IPS DF 6.9 (cell line): ENCODE measurements around the gene ABHD6.
"Not testable (repeated sequence)": the region's sequence is repeated elsewhere in the genome, so short reads cannot be mapped to it uniquely, and the experiment has no call there.

Experiments used
- DNase-seq: peaks from one replicate; pipeline ENCODE4 v3.0.0-alpha.2; 2013; ENCODE audit warnings: low read depth, low spot score
- H3K27ac ChIP-seq: one replicate; pipeline ENCODE4 v1.5.1; 2013; ENCODE audit warnings: low read length, control low read depth
- H3K27me3 ChIP-seq: 2 replicates; pipeline ENCODE4 v1.6.1; 2013; ENCODE audit warnings: mild to moderate bottlenecking, low read length; ENCODE audit not compliant: control insufficient read depth, insufficient read depth
- H3K36me3 ChIP-seq: 2 replicates; pipeline ENCODE4 v1.6.1; 2013; ENCODE audit warnings: low read length; ENCODE audit not compliant: control insufficient read depth, insufficient read depth
- H3K4me1 ChIP-seq: 2 replicates; pipeline ENCODE4 v1.6.1; 2013; ENCODE audit warnings: low read length; ENCODE audit not compliant: control insufficient read depth, insufficient read depth
- H3K4me3 ChIP-seq: 2 replicates; pipeline ENCODE4 v1.5.1; 2013; ENCODE audit warnings: mild to moderate bottlenecking, low read length
- H3K9me3 ChIP-seq: 2 replicates; pipeline ENCODE4 v1.6.1; 2013; ENCODE audit warnings: low read length, inconsistent platforms; ENCODE audit not compliant: control insufficient read depth, insufficient read depth
- WGBS: extraction: QIAGEN DNeasy Blood & Tissue Kit; methylation state at CpG from one replicate; pipeline ENCODE4 v1.1.7; 2013; ENCODE audit warnings: mixed read lengths, missing lambda C conversion rate; ENCODE audit not compliant: insufficient read length, insufficient coverage; 5-methylcytosine and 5-hydroxymethylcytosine counted together

Gene ABHD6

DNA sequence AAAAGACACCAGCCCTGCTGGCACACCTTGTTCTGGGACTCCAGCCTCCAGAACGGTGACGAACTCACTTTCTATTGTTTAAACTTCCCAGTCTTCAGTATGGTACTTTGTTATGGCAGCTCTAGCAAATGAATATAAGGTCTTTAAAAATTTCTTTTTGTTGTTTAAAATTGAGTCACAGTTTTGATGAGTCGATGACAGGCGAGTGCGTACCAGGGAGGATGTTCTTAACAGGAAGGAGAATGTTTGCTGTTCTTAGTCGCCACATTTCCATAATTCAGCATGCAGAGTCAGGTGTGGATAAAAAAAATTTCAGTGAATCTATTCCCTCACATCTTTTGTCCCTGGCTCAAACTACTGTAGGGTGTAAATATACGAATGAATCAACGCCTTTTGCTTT is 39.2 kb upstream of the ABHD6 start:
- Histone ChIP-seq H3K4me3 (no peak overlapping the region), H3K4me1 (no peaks in the 10 kb centered on the region), H3K27me3 (no peaks in the 10 kb centered on the region), H3K36me3 (no peaks in the 10 kb centered on the region), H3K27ac (no peak overlapping the region), H3K9me3 (no peaks in the 10 kb centered on the region)
- no peak for DNase-seq
- no CpG with 5 or more reads among the region's 8 CpGs for WGBS

DNA sequence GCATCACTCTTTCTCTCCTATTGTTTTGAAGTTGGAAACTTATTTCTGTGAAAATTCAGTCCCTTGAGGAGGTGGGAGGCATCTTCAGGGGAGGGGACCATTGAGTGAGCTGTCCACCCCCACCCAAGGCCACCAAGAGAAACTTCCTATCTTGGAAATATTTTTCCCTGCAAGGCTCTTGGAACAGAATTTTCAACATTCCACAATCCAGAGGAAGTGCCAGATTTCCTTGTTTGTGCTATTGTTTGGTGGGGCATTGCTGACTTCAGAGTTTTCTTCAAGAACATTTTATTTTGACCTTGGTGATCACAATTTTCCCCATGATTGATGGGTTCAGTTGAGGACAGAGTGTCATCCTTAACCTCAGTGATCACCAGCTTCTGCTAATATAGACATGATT is 38.8 kb upstream of the ABHD6 start:
- Histone ChIP-seq H3K27ac (no peak overlapping the region), H3K9me3 (no peaks in the 10 kb centered on the region), H3K4me3 (no peak overlapping the region), H3K27me3 (no peaks in the 10 kb centered on the region), H3K36me3 (no peaks in the 10 kb centered on the region), H3K4me1 (no peaks in the 10 kb centered on the region)
- DNase-seq, result no peak

DNA sequence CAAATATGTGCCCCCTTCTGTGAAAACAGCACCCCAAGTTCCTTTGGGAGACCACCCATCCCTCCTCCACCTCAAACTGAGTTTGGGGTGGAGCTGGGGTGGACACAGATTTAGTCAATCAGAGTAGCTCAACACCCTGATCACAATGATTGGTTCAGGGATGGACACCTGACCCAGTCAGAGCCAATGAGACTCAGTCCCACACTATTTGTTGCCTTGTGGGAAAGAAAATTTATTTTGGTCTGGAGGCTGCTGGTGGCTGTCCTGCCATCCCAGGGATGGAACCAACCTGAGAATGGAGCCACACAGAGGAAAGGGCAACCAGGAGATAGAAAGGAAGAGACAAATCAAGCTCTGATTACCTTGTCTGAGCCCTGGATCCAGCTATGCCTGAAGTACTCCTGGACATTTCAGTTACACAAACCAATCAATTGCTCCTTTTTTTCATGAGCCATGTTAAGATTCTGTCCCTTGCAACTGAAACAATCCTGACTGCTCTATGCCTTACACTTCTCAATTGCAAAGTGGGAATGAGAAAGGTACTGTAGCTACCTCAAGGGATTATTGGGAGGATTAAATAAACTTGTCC is 37.4 kb upstream of the ABHD6 start:
- no peak overlapping the region for H3K27ac ChIP-seq
- H3K9me3 ChIP-seq, result no peaks in the 10 kb centered on the region
- H3K36me3 ChIP-seq, result no peaks in the 10 kb centered on the region
- no peaks in the 10 kb centered on the region for H3K4me1 ChIP-seq
- no peak for DNase-seq
- no peaks in the 10 kb centered on the region for H3K27me3 ChIP-seq
- H3K4me3 ChIP-seq, result no peak overlapping the region

DNA sequence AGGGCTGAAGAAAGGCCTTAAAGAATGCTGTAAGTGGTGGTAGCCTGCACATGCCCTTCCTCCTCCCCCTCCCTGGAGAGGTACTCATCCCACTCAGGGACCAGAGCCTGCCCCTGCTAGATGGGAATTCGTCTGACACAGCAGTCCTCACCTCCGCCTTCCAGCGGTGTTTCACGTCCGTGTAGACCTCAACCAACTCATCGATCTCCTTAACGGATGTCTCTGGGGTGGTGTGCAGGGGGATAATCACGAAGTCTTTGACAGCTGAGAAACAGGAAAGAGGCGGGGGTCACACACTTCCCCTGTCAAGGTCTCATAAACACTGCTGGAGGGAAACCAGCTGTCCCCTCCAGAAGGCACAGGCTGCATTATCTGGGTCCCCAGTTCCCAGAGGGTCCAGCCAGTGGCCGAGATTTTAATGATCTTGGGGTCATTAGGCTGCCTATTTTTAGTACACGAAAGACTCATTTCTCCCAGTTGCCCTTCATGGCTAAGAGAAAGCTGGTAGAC is 36.7 kb upstream of the ABHD6 start:
- H3K27me3 ChIP-seq, result no peaks in the 10 kb centered on the region
- no CpG with 5 or more reads among the region's 11 CpGs for WGBS
- DNase-seq, result no peak

DNA sequence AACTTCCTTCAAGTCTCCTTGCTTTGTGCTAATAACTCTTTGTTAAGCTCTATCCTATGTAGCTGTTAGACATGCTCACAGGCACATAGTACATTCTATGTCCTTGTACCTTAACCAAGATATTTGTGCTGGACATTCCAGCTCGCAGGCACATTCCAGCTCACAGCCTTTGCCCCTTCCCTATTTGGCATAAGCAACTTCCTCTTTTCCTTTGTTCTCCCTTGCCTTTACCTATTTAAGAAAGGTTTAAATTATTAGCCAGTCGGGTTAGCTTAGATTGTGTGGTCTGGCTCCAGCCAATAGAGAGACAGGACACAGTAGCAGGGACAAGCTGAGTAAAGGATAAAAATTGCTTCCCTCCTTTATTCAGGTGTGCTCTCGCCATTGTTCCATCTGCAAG is 36.1 kb upstream of the ABHD6 start:
- H3K27me3 ChIP-seq, DNase-seq, H3K4me1 ChIP-seq, H3K36me3 ChIP-seq, H3K27ac ChIP-seq, H3K4me3 ChIP-seq, H3K9me3 ChIP-seq: not testable (repeated sequence)
- WGBS, result no CpG with 5 or more reads among the region's 3 CpGs

More for the DNA sequence above, 36.7 kb upstream of the ABHD6 start:
- Histone ChIP-seq H3K9me3 (no peaks in the 10 kb centered on the region), H3K27ac (no peak overlapping the region), H3K36me3 (no peaks in the 10 kb centered on the region), H3K4me1 (no peaks in the 10 kb centered on the region), H3K4me3 (no peak overlapping the region)

DNA sequence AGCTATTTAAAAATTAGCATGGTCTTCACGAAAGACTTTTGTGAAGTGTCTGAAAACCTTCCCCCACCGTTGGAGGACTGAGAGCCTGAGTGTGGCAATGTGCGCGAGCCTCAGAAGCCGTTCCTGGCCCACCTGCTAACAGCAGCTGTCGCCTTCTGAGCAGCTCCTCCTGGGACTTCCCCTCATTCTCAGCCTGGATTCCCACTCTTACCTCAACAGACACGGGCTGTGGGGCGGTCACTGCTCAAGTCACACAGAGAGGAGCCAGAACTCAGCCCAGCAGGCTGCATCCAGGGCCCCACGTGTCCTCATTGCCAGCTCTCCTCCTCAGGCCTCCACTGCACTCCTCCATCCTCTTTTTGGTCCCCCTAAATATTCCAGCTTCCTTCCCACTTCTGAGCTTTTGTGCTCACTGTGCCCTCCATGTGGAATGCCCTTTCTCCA is 34.7 kb upstream of the ABHD6 start:
- no peaks in the 10 kb centered on the region for H3K27me3 ChIP-seq
- no peaks in the 10 kb centered on the region for H3K9me3 ChIP-seq
- no peak for DNase-seq
- H3K4me1 ChIP-seq, result no peaks in the 10 kb centered on the region
- no peak overlapping the region for H3K27ac ChIP-seq
- H3K36me3 ChIP-seq, result no peaks in the 10 kb centered on the region
- no peak overlapping the region for H3K4me3 ChIP-seq
- WGBS, result no CpG with 5 or more reads among the region's 9 CpGs

DNA sequence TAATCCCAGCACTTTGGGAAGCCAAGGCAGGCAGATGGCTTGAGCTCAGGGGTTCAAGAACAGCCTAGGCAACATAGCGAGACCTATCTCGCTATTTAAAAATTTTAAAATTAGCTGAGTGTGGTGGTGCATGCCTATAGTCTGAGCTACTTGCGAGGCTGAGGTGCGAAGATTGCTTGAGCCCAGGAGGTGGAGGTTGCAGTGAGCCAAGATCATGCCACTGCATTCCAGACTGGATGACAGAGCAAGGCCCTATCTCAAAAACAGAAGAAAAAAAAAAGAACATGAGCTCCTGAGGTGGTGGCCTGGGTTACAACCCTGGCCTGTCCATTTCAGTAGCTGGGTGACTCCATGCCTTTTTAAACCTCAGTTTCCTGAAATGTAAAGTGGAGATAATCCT is 34.1 kb upstream of the ABHD6 start:
- no peak for DNase-seq
- Histone ChIP-seq H3K4me3 (no peak overlapping the region), H3K36me3 (no peaks in the 10 kb centered on the region), H3K27me3 (no peaks in the 10 kb centered on the region), H3K4me1 (no peaks in the 10 kb centered on the region), H3K27ac (no peak overlapping the region), H3K9me3 (no peaks in the 10 kb centered on the region)
- no CpG with 5 or more reads among the region's 4 CpGs for WGBS

DNA sequence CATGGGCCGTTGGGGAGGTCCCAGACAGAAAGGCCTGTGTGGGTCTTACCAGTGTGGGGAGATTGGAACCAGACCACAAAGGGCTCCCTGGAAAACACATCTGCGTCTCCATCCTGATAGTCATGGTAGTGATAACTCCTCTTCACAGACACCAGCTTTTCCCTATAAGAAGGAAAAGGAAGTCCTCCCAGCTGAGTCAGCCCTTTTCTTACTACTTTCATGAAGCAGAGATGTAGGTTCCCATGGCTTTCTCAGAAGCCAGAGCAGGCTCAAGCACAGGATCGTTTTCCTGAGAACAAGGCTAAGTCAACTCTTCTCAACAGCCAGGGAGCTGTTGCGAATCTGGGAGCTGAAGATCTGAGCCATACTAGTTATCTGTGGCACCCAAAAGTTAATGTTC is 32.9 kb upstream of the ABHD6 start:
- no peaks in the 10 kb centered on the region for H3K36me3 ChIP-seq

DNA sequence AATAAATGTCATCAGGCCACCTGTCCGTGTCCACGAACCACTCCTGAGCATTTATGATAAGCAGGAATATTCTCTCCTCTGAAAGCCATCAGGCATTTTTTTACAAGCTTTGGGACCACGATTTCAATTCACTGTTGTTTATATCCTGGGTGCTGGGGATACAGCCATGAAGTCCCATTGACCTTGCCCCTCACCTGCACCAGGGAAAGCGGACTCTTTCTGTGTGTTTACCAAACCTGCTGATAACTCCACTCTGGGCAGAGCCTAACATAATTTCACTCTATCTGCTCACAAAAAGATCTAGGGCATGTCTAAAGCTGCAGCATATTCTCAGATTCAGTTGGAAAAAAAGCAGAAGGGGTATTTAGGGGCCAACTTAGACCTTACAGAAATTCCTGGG is 31.6 kb upstream of the ABHD6 start:
- no peaks in the 10 kb centered on the region for H3K9me3 ChIP-seq
- no peaks in the 10 kb centered on the region for H3K4me1 ChIP-seq
- H3K4me3 ChIP-seq, result no peak overlapping the region
- H3K36me3 ChIP-seq, result no peaks in the 10 kb centered on the region
- no peak overlapping the region for H3K27ac ChIP-seq
- H3K27me3 ChIP-seq, result no peaks in the 10 kb centered on the region
- no CpG with 5 or more reads among the region's 4 CpGs for WGBS
- no peak for DNase-seq

More for the DNA sequence above, 32.9 kb upstream of the ABHD6 start:
- no peak overlapping the region for H3K4me3 ChIP-seq
- WGBS, result no CpG with 5 or more reads among the region's 4 CpGs
- no peak overlapping the region for H3K27ac ChIP-seq
- H3K4me1 ChIP-seq, result no peaks in the 10 kb centered on the region
- H3K27me3 ChIP-seq, result no peaks in the 10 kb centered on the region
- no peak for DNase-seq
- no peaks in the 10 kb centered on the region for H3K9me3 ChIP-seq

DNA sequence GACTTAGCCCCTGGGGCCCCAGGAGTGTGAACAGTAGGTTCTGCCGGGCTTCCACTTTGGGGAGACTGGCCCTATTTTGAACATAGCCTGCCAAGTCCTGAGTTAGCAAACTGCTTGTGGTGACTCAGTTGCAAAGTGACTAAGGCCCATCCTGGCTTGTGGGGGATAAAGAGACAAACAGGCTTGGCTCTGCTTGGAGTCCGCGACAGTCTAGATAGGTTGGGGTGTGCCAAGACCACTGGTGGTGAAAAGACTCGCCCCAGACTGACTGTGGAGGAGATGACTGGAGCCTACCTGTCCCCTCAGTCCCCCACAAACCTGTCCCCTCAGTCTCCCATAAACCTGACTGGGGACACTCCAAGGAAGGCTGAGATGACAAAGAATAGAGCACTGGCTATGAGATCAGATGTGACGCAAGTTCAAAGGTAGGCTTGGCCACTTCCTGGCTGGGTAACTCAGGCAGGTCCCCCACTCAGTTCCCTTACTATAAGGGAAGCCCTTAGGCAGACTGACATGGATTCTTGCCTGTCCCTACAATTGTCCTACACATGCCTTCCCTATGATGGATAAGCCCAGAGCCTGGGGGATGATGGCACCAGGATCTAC is 31.1 kb upstream of the ABHD6 start:
- DNase-seq, result no peak
- Histone ChIP-seq H3K27me3 (no peaks in the 10 kb centered on the region), H3K27ac (no peak overlapping the region), H3K9me3 (no peaks in the 10 kb centered on the region), H3K4me1 (no peaks in the 10 kb centered on the region), H3K36me3 (no peaks in the 10 kb centered on the region), H3K4me3 (no peak overlapping the region)
- WGBS, result no CpG with 5 or more reads among the region's 5 CpGs

DNA sequence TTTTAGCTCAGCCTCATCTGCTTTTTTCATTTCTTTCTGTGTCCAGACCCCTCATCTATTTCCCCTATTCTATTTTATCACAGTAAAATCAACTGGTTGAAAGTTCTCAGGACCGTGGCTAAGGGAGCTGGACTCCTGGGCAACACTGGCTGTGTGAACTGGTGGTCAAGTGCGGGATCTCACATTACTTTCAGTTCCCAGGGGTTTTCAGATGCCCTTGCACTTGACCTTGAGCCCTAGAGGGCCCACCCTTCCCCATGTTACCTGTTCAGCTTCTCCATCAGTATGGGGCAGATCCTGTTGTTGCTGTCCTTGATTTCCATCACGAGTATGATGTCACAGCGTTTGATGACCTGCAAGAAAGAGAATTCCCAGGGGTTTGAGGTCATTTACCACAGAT is 29.6 kb upstream of the ABHD6 start:
- Histone ChIP-seq H3K27me3 (no peaks in the 10 kb centered on the region), H3K27ac (no peak overlapping the region), H3K4me1 (no peaks in the 10 kb centered on the region), H3K9me3 (no peaks in the 10 kb centered on the region), H3K4me3 (no peak overlapping the region), H3K36me3 (no peaks in the 10 kb centered on the region)
- no peak for DNase-seq
- WGBS, result no CpG with 5 or more reads among the region's 4 CpGs
